Heart right ventricle (tissue), 16 donors: ENCODE results near the gene NOS1AP. TPM values are rescaled to one million over a fixed set of nuclear protein-coding genes. Genes with fewer than 3 reads are reported as not detected.

ENCODE experiments used
- ATAC-seq, 8 donors: fragments of 200-7000 bp; cut with Tn5 transposase; one replicate each; pipeline ENCODE4 v1.9.1; 2020; ENCODE audit warnings: mild to moderate bottlenecking in 8 of 8, moderate library complexity in 8 of 8, moderate number of reproducible peaks in 1 of 8
- DNase-seq, 2 donors: peaks; one replicate each; pipeline ENCODE4 v3.0.0-alpha.2; 2020
- H3K27ac ChIP-seq, 10 donors: fragments of 200-600 bp; sonication (generic) in 2 of 10; one replicate each; pipeline versions ENCODE4 v1.5.0 to v1.8.0; 2020 to 2022; ENCODE audit warnings: mild to moderate bottlenecking in 3 of 10
- H3K27me3 ChIP-seq, 7 donors: fragments of 200-600 bp; one replicate each; pipeline ENCODE4 v1.8.0; 2021 to 2022; ENCODE audit warnings: mild to moderate bottlenecking in 2 of 7
- H3K36me3 ChIP-seq, 9 donors: fragments of 200-600 bp; sonication (generic) in 1 of 9; one replicate each; pipeline versions ENCODE4 v1.5.0 to v1.8.0; 2020 to 2022; ENCODE audit warnings: mild to moderate bottlenecking in 2 of 9
- H3K4me1 ChIP-seq, 9 donors: fragments of 200-600 bp; sonication (generic) in 1 of 9; one replicate each; pipeline versions ENCODE4 v1.5.0 to v1.8.0; 2020 to 2022; ENCODE audit warnings: mild to moderate bottlenecking in 4 of 9
- H3K4me3 ChIP-seq, 10 donors: fragments of 200-600 bp; sonication (generic) in 2 of 10; one replicate each; pipeline versions ENCODE4 v1.5.0 to v1.8.0; 2020 to 2022; ENCODE audit warnings: mild to moderate bottlenecking in 7 of 10, moderate library complexity in 2 of 10
- H3K9me3 ChIP-seq, 11 donors: fragments of 200-600 bp in 10 of 11; sonication (generic) in 2 of 11; one replicate each; pipeline versions ENCODE4 v1.5.0 to v1.8.0; 2013 to 2022; ENCODE audit warnings: mild to moderate bottlenecking in 2 of 11, control low read depth in 1 of 11, moderate library complexity in 1 of 11
- WGBS, 2 donors: extraction: QIAGEN DNeasy Blood & Tissue Kit; methylation state at CpG; one replicate each; pipeline ENCODE4 v1.1.7; 2013; ENCODE audit warnings: inconsistent platforms in 1 of 2; 5-methylcytosine and 5-hydroxymethylcytosine counted together
- intact Hi-C, 10 donors: fragments of 100-400 bp; cut with DNase I; formaldehyde crosslinking; loops; one replicate each; pipeline versions ENCODE4 v1.11.1 to v1.14.2; 2022
- polyA plus RNA-seq, 2 donors: library from polyadenylated mRNA; stranded (reverse); fragments of 200-250 nt; gene quantifications; one replicate each; pipeline ENCODE4 v1.2.3, GENCODE V29; 2013
- total RNA-seq, 10 donors: library from RNA; stranded (reverse); fragmentation: NEBNext Ultra II Directional in 3 of 10; extraction: Animal tissue kit (Norgen Biotek cat#: 25700) in 3 of 10; gene quantifications; one replicate each; pipeline versions ENCODE4 v1.2.1 to v1.2.4, GENCODE V29; 2021 to 2023
- TF ChIP-seq, protein P1 (sequence below), 9 donors: fragments of 200-600 bp; sonication (generic) in 2 of 9; IDR thresholded peaks; one replicate each; pipeline versions ENCODE4 v1.5.0 to v1.8.0; 2021 to 2022; ENCODE audit warnings: antibody characterized with exemption in 9 of 9, mild to moderate bottlenecking in 5 of 9, moderate library complexity in 1 of 9
- donor health status: Arrhythmogenic right ventricular cardiomyopathy.
- donor health status: ischemic (EF 13 %, LVEDD 7.1; RV severe dilation, severe dysfunction).
- donor health status: healthy with polysubstance abuse.
- donor health status: DM: no; HTN: yes; CAD: no.
- donor health status: DM: no; HTN: no; CAD: no.
- donor health status: ischemic (EF 25% LVEDD 6.9; RV normal size, moderate dysfunction).
- donor health status: ischemic (EF 25% LVEDD 5.7; RV mildly dilated, moderate dysfunction).
- donor health status: healthy.
- donor health status: DM: yes; HTN: yes; CAD: no.
- donor health status: Ischemic cardiomyopathy.
- donor health status: ischemic (EF 35%, LVEDD 5.7; RV mildly dilated, moderate dysfunction).
- donor health status: nonischemic (EF 11% LVEDD 7.7; RV severe dilation, severe dysfunction).
- donor health status: DM: yes; HTN: yes; CAD: no.
- donor health status: PGD.
- donor health status: ischemic (EF 29% LVEDD 5.4; RV normal size, mild dysfunction).
- donor health status: nonischemic (EF 23%, LVEDD 6.1; RV moderate dilation, normal function).

Gene NOS1AP
- total and polyA plus RNA-seq, 12 donors: 0.19 to 7.1 (median 4.6) TPM

DNA sequence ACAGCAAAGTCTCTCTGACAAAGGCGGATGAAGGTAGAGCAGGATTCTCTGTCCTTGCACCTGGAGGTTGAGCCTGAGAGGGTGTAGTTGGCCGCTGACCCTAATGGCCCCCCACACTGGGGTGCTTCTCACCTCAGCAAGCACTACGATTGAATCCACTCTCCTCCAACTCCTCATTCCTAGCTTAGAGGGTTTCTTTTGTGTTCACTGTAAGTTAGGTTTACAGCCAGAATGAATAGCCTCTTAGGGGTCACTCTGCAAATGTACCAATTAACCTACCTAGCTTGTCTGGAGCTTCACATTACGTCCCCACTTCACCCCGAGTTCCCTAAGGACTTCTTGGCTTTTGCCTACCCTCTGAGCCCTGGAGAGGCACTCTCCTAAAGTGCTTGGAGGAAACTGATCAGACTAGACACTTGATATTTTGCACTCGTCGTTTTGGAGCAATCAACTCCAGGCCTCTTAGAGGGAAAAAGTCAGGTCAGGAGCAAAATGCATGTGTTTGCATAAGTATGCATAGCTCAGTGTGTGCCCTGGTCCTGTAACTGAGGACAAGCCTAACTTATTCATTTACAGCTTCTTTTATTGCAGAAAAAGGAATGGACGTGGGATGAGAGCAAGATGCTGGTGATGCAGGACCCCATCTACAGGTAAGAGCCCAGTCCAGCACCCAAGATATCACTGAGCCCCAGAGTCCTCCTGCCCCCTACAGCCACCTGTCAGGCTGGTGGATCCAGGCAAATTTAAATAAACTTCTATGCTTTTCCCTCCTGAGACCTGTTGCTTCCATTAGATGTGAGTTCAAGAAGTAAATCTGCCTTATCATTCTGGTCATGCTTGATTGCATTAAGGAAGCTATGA lies 230.8 kb downstream of the NOS1AP start:
- TF ChIP-seq, protein P1, sequence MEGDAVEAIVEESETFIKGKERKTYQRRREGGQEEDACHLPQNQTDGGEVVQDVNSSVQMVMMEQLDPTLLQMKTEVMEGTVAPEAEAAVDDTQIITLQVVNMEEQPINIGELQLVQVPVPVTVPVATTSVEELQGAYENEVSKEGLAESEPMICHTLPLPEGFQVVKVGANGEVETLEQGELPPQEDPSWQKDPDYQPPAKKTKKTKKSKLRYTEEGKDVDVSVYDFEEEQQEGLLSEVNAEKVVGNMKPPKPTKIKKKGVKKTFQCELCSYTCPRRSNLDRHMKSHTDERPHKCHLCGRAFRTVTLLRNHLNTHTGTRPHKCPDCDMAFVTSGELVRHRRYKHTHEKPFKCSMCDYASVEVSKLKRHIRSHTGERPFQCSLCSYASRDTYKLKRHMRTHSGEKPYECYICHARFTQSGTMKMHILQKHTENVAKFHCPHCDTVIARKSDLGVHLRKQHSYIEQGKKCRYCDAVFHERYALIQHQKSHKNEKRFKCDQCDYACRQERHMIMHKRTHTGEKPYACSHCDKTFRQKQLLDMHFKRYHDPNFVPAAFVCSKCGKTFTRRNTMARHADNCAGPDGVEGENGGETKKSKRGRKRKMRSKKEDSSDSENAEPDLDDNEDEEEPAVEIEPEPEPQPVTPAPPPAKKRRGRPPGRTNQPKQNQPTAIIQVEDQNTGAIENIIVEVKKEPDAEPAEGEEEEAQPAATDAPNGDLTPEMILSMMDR (IDR thresholded peaks at IDR 0.05): no peak
- peaks cover 0 to 10% (median 0%) of the 10 kb centered on the region in 11 donors for H3K9me3 ChIP-seq
- no peaks in the 10 kb centered on the region for H3K27me3 ChIP-seq
- H3K4me1 ChIP-seq: no peaks in the 10 kb centered on the region
- H3K36me3 ChIP-seq: no peaks in the 10 kb centered on the region
- no peak overlapping the region for H3K4me3 ChIP-seq
- ATAC-seq (no peak), DNase-seq (no peak)
- intact Hi-C loops: no loop called here
- no peak overlapping the region for H3K27ac ChIP-seq
- 77 to 78% methylated on average over 8 of the region's 8 CpGs for WGBS, 2 donors

DNA sequence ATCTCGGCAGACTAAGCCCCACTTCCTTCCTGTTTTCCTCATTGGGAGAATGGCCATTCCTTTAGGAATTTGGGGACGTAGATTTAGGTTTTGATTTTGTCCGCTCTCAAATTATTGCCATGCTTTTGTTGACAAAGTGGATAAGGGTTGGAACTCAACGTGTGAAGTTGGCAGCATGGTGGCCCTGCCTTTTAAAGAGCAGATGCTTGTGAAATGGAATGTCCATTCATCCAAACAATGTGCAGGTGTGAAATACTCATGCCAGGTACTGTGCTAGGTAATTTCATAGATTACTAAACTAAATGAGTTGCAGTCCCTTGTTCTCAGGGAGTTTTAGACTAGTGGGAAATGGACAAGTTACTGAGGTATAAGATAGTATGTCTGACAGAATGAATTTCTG lies 232.2 kb downstream of the NOS1AP start:
- H3K4me3 ChIP-seq: no peak overlapping the region
- no peaks in the 10 kb centered on the region for H3K36me3 ChIP-seq
- no peaks in the 10 kb centered on the region for H3K27me3 ChIP-seq
- H3K4me1 ChIP-seq: no peaks in the 10 kb centered on the region
- WGBS, 2 donors: 81 to 83% methylated on average over 4 of the region's 4 CpGs
- no peak for DNase-seq
- H3K27ac ChIP-seq: no peak overlapping the region
- intact Hi-C loops: no loop called here
- TF ChIP-seq, protein P1 (IDR thresholded peaks at IDR 0.05): no peak
- H3K9me3 ChIP-seq: peaks cover 0 to 10% (median 0%) of the 10 kb centered on the region in 11 donors
- no peak for ATAC-seq

DNA sequence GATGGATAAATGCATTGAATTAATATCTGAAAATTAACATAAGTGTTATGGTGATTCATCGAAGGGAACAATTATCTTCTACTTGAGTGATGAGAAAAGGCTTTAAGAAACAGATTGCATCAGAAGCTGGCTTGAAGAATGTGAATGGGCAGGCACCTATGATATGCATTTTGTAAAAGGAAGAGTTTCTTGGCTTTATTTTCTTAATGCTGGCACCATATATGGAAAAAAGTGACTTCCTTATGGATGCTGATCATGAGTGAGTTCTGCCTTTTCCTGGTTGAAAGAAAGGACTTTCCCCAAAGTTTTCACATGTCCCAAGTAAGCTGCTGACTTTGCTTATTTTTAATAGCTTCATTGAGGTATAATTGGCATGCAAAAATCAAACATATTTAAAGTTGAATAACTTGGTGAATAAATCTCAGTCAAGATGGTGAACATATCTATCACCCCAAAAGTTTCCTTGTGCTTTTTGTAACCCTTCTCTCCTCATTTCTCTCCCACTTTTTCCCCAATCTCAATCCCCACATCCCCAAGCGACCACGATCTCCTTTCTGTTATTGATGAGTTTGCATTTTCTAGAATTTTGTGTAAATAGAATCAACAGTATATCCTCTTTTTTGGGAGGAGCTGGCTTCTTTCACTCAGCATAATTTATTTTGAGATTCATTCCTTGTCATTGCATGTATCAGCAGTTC lies 233.0 kb downstream of the NOS1AP start:
- 91 to 93% methylated on average over 3 of the region's 3 CpGs for WGBS, 2 donors
- intact Hi-C loops: no loop called here
- Histone ChIP-seq H3K9me3 (peaks cover 0 to 12% (median 0%) of the 10 kb centered on the region in 11 donors), H3K36me3 (no peaks in the 10 kb centered on the region), H3K27ac (no peak overlapping the region), H3K27me3 (no peaks in the 10 kb centered on the region), H3K4me1 (no peaks in the 10 kb centered on the region), H3K4me3 (no peak overlapping the region)
- DNase-seq (no peak), ATAC-seq (no peak)
- TF ChIP-seq, protein P1 (IDR thresholded peaks at IDR 0.05): no peak

DNA sequence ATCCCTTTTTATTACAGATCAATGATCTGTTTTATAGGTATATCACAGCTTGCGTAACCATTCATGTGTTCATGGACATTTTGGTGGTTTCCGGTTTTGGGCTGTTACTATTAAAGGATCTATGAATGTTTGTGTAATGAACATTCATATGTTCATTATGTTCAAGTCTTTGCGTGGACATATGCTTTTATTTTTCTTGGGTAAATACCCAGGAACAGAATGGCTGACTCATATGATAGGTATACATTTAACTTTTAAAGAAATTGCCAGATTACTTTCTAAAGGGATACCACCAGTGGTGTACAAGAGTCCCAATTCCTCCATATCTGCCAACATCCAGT lies 233.5 kb downstream of the NOS1AP start:
- no peaks in the 10 kb centered on the region for H3K4me1 ChIP-seq
- ATAC-seq (no peak), DNase-seq (no peak)
- H3K36me3 ChIP-seq: no peaks in the 10 kb centered on the region
- TF ChIP-seq, protein P1 (IDR thresholded peaks at IDR 0.05): no peak
- no peaks in the 10 kb centered on the region for H3K27me3 ChIP-seq
- 94 to 95% methylated on average over 3 of the region's 3 CpGs for WGBS, 2 donors
- H3K4me3 ChIP-seq: no peak overlapping the region
- no peak overlapping the region for H3K27ac ChIP-seq
- peaks cover 0 to 18% (median 0%) of the 10 kb centered on the region in 11 donors for H3K9me3 ChIP-seq
- intact Hi-C loops: no loop called here
